ENCODE results near the gene CCDC178.

The CCDC178 gene

GRCh38 chr18:32920796-32921787 lies 519.4 kb downstream of the CCDC178 start:
- no peak for DNase-seq (ENCODE audit: low read depth in 1 of 2, low spot score in 1 of 2)

DNA sequence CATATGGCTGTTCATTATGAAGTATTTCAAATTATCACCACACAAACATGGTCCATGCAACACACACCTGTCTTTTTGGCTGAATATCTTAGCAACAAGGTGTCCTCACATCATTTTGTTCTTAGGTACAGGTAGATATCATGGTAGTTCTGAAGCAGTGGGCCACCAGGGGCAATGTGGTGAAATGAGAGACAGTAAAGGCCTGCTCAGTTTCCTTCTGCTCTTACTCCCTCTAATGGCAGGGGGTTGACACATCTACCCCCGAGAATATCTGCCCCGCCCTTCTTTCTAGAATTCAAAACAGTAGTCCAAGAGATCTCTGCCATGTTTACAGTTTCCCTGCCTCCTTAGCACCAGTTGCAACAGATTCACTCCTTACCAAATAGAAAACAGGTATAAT lies 520.7 kb downstream of the CCDC178 start:
- DNase-seq (ENCODE audit: low read depth in 1 of 2, low spot score in 1 of 2) = no peak

GRCh38 chr18:32918692-32919250 lies 521.8 kb downstream of the CCDC178 start:
- DNase-seq (ENCODE audit: low read depth in 1 of 2, low spot score in 1 of 2) = no peak

DNA sequence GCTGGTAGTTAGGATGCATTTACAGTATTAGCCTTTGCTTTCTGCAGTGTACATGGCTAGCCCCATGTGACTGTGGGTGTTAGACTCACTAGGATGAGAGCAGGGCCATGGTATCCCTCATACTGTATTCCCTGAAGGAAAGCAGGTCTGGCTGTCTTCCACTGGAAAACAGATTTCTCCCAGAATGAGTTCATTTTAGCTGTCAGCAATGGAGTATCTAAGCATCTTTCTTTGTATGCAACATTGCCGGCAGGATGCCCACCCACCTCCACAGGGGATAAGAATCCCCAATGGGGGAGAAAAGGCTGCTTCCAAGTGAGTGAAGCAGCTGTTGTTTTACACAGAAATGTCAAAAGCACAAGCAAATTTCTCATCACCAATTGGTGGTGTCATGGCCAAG lies 525.0 kb downstream of the CCDC178 start:
- DNase-seq (ENCODE audit: low read depth in 1 of 2, low spot score in 1 of 2) = no peak

- no peak for DNase-seq (ENCODE audit: low read depth in 1 of 2, low spot score in 1 of 2)
These were observed 528.7 kb downstream of the CCDC178 start for GRCh38 chr18:32911660-32912284.

GRCh38 chr18:32910694-32911296 lies 529.7 kb downstream of the CCDC178 start:
- DNase-seq (ENCODE audit: low read depth in 1 of 2, low spot score in 1 of 2) = no peak

DNA sequence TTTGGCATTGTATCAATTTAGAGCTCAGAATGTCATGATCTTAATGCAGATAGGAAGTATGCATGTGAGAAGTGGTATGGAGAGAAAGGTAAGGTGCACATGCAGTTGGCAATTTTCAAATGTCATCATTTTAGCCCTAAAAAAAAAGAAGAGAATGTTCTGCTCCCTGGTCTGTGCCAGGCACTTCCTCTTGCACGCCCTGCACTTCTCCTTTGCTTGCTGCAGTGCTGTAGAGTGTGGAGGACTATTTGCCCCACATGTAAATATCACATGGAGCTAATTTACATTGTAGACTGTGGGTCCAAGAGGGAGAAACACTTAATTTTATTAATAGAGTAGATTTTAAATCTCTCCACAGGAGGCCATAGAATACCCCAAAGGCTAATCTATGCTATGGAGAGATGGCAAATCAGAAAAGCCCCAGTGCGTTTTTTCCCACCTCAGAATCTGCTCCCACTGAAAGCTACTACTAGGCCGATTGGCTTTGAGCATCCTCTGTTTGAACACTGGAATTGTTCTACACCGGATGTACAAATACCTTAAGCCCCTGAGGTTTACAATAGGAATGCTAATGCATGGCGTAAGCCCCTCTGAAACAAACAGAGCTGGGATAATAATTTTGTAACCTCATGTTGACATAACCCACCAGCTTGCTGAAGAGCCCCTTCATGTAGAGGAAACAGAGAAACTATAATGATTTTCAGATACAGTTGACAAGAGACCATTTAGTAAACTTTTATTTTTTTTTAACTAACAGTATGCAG lies 530.5 kb downstream of the CCDC178 start:
- no peak for DNase-seq (ENCODE audit: low read depth in 1 of 2, low spot score in 1 of 2)

GRCh38 chr18:32908424-32908805 lies 532.1 kb downstream of the CCDC178 start:
- DNase-seq (ENCODE audit: low read depth in 1 of 2, low spot score in 1 of 2) = no peak

DNA sequence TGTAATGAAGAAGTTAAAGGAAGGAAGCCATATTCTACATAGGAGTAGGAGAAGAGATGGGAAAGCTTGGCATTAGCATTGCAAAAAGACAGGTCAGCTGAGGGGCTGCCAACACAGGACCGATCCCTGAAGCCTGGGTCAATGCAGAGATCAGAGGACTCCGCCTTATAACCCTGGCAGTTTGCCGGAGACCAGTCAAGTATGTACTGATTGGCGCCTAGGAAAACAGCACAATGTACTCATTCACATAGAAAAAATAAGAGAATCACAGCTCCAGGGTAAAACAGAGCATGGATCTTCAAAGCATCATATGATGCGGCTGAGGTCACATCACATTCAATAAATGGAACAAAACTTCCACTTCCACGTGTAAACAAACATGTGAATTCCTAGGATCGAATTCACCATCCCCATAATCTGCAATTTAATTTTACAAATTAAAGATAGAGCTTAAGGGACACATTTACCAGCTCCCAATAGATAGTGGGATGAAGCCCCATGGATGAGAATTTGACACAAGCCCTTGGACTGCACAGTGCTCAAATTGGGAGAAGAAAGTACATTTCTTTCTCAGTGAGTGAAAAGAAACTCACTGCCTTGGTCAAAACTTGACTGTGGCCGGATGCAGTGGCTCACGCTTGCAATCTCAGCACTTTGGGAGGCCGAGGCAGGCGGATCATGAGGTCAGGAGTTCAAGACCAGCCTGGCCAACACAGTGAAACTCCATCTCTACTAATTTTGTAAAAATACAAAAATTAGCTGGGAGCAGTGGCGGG lies 532.7 kb downstream of the CCDC178 start:
- no peak for DNase-seq (ENCODE audit: low read depth in 1 of 2, low spot score in 1 of 2)

GRCh38 chr18:32907311-32907585 lies 533.3 kb downstream of the CCDC178 start:
- DNase-seq (ENCODE audit: low read depth in 1 of 2, low spot score in 1 of 2) = no peak

DNA sequence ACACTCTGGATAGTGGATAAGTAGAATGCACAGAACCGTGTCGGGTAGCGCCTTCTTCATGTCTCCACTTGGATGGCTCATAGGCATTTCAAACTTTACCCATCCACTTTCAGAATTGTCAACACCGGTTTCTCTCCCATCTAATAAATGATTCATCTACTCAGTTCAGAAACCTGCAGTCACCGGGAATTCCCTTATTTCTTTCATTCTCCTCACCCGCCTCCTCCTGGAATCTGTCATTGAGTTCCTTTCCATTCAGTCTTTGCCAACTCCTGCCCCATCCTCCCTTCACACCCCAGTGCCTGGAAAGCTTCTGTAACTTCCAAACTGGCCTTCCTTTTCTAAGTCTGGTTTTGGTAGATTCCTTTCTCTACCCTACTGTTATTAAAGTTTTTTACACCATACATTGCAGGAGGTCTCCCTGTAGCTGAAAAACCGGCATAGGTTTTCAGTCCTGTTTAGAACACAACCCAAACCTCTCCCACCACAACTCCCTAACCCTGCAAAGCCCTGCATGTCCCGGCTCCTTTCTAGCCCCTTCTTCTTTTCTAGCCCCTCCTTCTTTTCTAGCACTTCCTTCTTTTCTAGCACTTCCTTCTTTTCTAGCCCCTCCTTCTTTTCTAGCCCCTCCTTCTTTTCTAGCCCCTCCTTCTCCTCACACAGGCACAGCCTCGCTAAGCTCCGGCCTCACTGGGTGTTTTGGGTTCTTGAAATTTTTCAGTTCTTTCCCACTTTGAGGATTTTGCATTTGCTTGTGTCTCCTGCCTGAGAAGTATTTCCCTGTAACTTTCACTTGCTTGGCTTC lies 533.8 kb downstream of the CCDC178 start:
- DNase-seq (ENCODE audit: low read depth in 1 of 2, low spot score in 1 of 2) = no peak

- no peak for DNase-seq (ENCODE audit: low read depth in 1 of 2, low spot score in 1 of 2)
These were observed 534.9 kb downstream of the CCDC178 start for GRCh38 chr18:32905651-32906050.

DNA sequence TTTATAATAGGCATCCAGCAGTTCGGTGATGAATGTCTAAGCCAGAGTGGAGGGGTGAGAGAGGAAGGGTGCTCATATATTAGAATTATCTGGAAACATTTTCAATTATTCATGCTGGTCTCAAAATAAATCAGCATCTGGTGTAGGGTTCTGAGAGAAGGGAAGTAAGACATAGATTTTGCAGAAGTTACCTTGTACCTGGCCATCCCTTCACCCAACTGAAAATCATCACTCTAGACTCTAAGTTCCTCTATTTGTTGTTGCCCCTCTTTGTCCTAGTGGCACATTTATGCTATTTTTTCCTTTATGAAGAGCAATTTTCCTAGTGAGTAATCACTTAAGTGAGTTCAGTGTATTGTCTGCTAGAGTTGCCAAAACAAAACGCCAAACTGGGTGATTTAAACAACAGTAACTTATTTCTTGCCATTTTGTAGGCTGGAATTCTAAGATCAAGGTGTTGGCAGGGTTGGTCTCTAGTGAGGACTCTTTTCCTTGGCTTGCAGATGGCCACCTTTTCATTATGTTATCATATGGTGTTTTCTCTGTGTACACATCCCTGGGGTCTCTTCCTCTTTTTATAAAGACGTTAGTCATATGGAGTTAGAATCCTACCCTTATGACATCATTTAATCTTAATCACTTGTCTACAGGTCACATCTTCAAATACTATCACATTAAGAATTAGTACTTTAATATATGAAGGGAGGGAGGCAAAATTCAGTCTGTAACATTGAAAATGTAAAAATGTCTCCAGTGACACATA lies 537.8 kb downstream of the CCDC178 start:
- DNase-seq (ENCODE audit: low read depth in 1 of 2, low spot score in 1 of 2) = no peak

DNA sequence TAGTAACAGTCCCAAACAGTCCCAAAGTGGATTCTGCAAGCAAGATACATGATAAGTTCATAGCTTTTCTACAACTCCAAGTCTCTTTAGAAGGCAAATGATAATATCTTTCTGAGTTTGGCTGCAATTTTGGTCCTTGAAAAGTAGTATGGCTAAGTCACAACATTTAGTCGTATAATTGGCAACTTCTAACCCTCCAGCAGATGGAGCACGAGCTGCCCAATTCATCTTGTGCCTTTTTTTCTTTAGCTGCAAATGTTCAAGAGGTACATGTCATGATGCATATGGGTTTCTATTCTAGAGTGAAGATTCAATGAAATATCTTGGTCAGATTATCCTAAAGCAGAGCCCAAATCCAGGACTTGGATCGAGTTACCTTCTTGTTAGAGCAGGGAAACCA lies 540.7 kb downstream of the CCDC178 start:
- DNase-seq (ENCODE audit: low read depth in 1 of 2, low spot score in 1 of 2) = no peak

- DNase-seq (ENCODE audit: low read depth in 1 of 2, low spot score in 1 of 2) = no peak
These were observed 543.6 kb downstream of the CCDC178 start for GRCh38 chr18:32896776-32897547.

GRCh38 chr18:32893915-32894314 lies 546.6 kb downstream of the CCDC178 start:
- no peak for DNase-seq (ENCODE audit: low read depth in 1 of 2, low spot score in 1 of 2)

DNA sequence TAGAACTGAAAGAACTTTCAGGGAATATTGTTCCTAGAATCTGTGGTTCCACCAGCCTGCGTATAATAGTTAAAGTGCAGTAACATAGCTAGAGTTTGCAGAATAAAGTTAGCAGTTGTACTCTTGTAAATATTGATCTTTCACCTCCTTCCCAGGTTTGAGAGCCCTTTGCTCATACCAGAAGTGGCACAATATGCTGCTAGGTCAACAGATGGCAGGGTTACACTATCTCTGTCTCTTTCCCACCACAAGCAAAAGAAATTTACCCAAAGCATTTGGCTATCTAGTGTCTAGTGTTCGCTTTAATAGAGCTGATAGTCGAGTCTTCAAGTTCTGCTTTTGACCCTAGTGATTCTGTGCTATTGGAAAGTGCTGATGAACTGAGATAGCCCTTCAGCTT lies 548.7 kb downstream of the CCDC178 start:
- no peak for DNase-seq (ENCODE audit: low read depth in 1 of 2, low spot score in 1 of 2)

GRCh38 chr18:32891130-32891529 lies 549.4 kb downstream of the CCDC178 start:
- no peak for DNase-seq (ENCODE audit: low read depth in 1 of 2, low spot score in 1 of 2)
